ENCODE data around the gene MRPL32. TPM values are rescaled to one million over a fixed set of nuclear protein-coding genes. Genes with fewer than 3 reads are reported as not detected.

The MRPL32 gene
- total RNA-seq, 1 experiment from 2014 or later = 52.8 TPM

GRCh38 chr7:42893346-42894240 lies 38.6 kb upstream of the MRPL32 start:
- TF ChIP-seq REST (IDR thresholded peaks at IDR 0.05; ENCODE audit: insufficient read depth in 1 of 2, low read depth in 2 of 2, low read length in 1 of 2) = no peak
- TF ChIP-seq CTCF (IDR thresholded peaks at IDR 0.05) = no peak
- no peak for TF ChIP-seq TCF7L2 (IDR thresholded peaks at IDR 0.05; ENCODE audit: low read depth, low read length)
- no peak for TF ChIP-seq SIN3A (IDR thresholded peaks at IDR 0.05; ENCODE audit: borderline replicate concordance, insufficient read depth, low read depth, low read length)
- no peak for TF ChIP-seq POLR2AphosphoS5 (IDR thresholded peaks at IDR 0.05; ENCODE audit: low read depth, low read length)
- CTCF ChIA-PET = no interaction called here

GRCh38 chr7:42900842-42901241 lies 31.3 kb upstream of the MRPL32 start:
- BruUV-seq (replicated peaks) = no TSS peak
- POLR2A ChIA-PET = no interaction called here
- in situ Hi-C loops (cut with HindIII; ENCODE audit: low pct_unique_long_range_greater_than_20kb, low sequenced_read_pairs) (no loop called here), intact Hi-C loops (cut with micrococcal nuclease; ENCODE audit: unreplicated experiment) (no loop called here)
- Histone ChIP-seq H3K27me3 (ENCODE audit: control insufficient read depth, insufficient read depth, low read length) (no peaks in the 10 kb centered on the region), H3K36me3 (ENCODE audit: control insufficient read depth, insufficient read depth, low read length) (no peaks in the 10 kb centered on the region), H3K4me3 (ENCODE audit: low read depth in 2 of 2, low read length in 2 of 2) (no peak overlapping the region), H3K4me1 (ENCODE audit: control insufficient read depth, insufficient read depth, low read length) (no peaks in the 10 kb centered on the region), H3K27ac (ENCODE audit: low read length) (no peak overlapping the region), H3K9me3 (ENCODE audit: control insufficient read depth, insufficient read depth, low read depth, low read length) (no peaks in the 10 kb centered on the region)
- ATAC-seq = no peak
- CTCF ChIA-PET = no interaction called here
- TF ChIP-seq TCF7L2 (IDR thresholded peaks at IDR 0.05; ENCODE audit: low read depth, low read length) = no peak
- no peak for TF ChIP-seq REST (IDR thresholded peaks at IDR 0.05; ENCODE audit: insufficient read depth in 1 of 2, low read depth in 2 of 2, low read length in 1 of 2)
- no peak for TF ChIP-seq SIN3A (IDR thresholded peaks at IDR 0.05; ENCODE audit: borderline replicate concordance, insufficient read depth, low read depth, low read length)
- no peak for TF ChIP-seq CTCF (IDR thresholded peaks at IDR 0.05)
- no peak for TF ChIP-seq POLR2AphosphoS5 (IDR thresholded peaks at IDR 0.05; ENCODE audit: low read depth, low read length)
- no peak for DNase-seq (ENCODE audit: low read depth, low spot score)

More at GRCh38 chr7:42893346-42894240, 38.6 kb upstream of the MRPL32 start:
- in situ Hi-C loops (cut with HindIII; ENCODE audit: low pct_unique_long_range_greater_than_20kb, low sequenced_read_pairs) (no loop called here), intact Hi-C loops (cut with micrococcal nuclease; ENCODE audit: unreplicated experiment) (no loop called here)
- Histone ChIP-seq H3K36me3 (ENCODE audit: control insufficient read depth, insufficient read depth, low read length) (no peaks in the 10 kb centered on the region), H3K4me3 (ENCODE audit: low read depth in 2 of 2, low read length in 2 of 2) (no peak overlapping the region), H3K4me1 (ENCODE audit: control insufficient read depth, insufficient read depth, low read length) (peaks cover 4% of the 10 kb centered on the region; the same call in 1 of the 2 replicates), H3K27me3 (ENCODE audit: control insufficient read depth, insufficient read depth, low read length) (no peaks in the 10 kb centered on the region), H3K9me3 (ENCODE audit: control insufficient read depth, insufficient read depth, low read depth, low read length) (no peaks in the 10 kb centered on the region), H3K27ac (ENCODE audit: low read length) (no peak overlapping the region)
- DNase-seq (ENCODE audit: low read depth, low spot score) (no peak), ATAC-seq (no peak)
- POLR2A ChIA-PET = no interaction called here
- BruUV-seq (replicated peaks) = no TSS peak
